Muscle of back (tissue), 11 donors: Measurements from ENCODE around the gene OASL. TPM values are rescaled to one million over a fixed set of nuclear protein-coding genes. Genes with fewer than 3 reads are reported as not detected.

ENCODE experiments used
- DNase-seq, 3 donors: peaks; one replicate each; pipeline versions ENCODE4 v3.0.0 to v3.0.0-alpha.2; 2013
- polyA plus RNA-seq, 10 donors: library from polyadenylated mRNA; unstranded; fragments of 120-200 nt; gene quantifications; one replicate each; pipeline ENCODE4 v1.2.1, GENCODE V29; 2013; ENCODE audit not compliant: insufficient read length in 10 of 10

The OASL gene
- polyA plus RNA-seq, 10 donors: 0.10 to 0.48 (median 0.11) TPM; not detected in 5

GRCh38 chr12:120992989-120993388, 46.1 kb downstream of the OASL start:
- DNase-seq: no peak

GRCh38 chr12:120991965-120992364, 47.1 kb downstream of the OASL start:
- DNase-seq: no peak

- no peak for DNase-seq
Observed at GRCh38 chr12:120990487-120991055, 48.5 kb downstream of the OASL start.

- DNase-seq: no peak
Observed at GRCh38 chr12:120989687-120990086, 49.4 kb downstream of the OASL start.

- no peak for DNase-seq
Observed at GRCh38 chr12:120988658-120989057, 50.4 kb downstream of the OASL start.

- DNase-seq: no peak
Observed at GRCh38 chr12:120988234-120988633, 50.8 kb downstream of the OASL start.

- no peak for DNase-seq
Observed at GRCh38 chr12:120984351-120984898, 54.6 kb downstream of the OASL start.

GRCh38 chr12:120983759-120984158, 55.3 kb downstream of the OASL start:
- no peak for DNase-seq

- no peak for DNase-seq
Observed at GRCh38 chr12:120982659-120983058, 56.4 kb downstream of the OASL start.

GRCh38 chr12:120981407-120981941, 57.6 kb downstream of the OASL start:
- no peak for DNase-seq

GRCh38 chr12:120980800-120981368, 58.2 kb downstream of the OASL start:
- DNase-seq: no peak

- no peak for DNase-seq
Observed at GRCh38 chr12:120979862-120980696, 59.0 kb downstream of the OASL start.

GRCh38 chr12:120979220-120979861, 59.7 kb downstream of the OASL start:
- no peak for DNase-seq

- no peak for DNase-seq
Observed at GRCh38 chr12:120978296-120979219, 60.5 kb downstream of the OASL start, which contains the start of gene HNF1A. HNF1A (plus strand) TSS chr12:120978543; CDS start chr12:120978769, 226 bp downstream.

- no peak for DNase-seq
Observed at GRCh38 chr12:120977531-120978295, 61.3 kb downstream of the OASL start.

GRCh38 chr12:120972870-120973543, 66.0 kb downstream of the OASL start:
- no peak for DNase-seq

GRCh38 chr12:120971299-120972180, 67.5 kb downstream of the OASL start:
- peak; percentile 41 to 76 (median 49) for DNase-seq

GRCh38 chr12:120970310-120970709, 68.7 kb downstream of the OASL start:
- peak in 1 of 3 donors; percentile 10 for DNase-seq
